Suppressor macrophage treated with lipopolysaccharide for 1 hour (primary cell): ENCODE results near the gene HJURP.

Experiments used
- DNase-seq, 3 donors: peaks; one replicate each; pipeline ENCODE4 v3.0.0-alpha.2; 2020 to 2022

HJURP gene

DNA sequence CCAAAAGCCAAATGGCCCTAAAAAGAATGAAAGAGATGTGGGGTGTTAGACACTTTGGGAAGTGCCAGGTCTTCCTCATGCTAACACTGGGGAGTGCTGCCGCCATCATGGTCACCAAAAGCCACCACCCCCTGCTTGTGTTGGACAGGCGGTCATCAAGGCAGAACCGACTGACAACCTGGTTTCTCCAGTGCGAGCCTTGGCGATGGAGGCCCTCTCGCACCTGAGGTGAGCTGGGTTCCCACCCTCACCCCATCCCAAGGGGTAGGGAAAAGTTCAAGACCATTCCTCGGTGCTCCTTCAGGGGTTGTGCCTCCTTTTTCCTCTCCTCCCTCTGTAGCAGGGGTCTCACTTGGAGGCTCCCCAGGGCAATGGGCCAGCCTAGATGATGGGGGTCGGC, 42.6 kb downstream of the HJURP start:
- DNase-seq: no peak

DNA sequence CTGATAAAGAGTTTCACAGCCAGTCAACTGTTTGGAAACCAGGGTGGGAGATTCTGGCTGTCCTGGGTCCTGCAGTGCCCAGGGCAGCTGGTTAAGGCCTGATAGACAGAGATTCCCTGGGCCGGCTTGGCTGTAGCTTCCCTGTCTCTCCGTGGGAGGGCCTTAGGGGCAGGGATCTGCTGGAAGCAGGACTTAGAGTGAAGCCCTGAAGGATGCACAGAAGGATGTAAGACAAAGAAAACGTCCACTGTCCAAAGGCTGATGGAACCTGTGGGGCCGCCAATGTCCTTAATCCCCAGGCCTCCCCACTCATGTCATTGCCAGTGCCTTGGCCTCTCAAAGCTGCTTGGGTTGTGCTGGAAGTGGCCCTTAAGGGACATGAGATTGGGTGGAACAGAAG, 43.2 kb downstream of the HJURP start:
- no peak for DNase-seq

DNA sequence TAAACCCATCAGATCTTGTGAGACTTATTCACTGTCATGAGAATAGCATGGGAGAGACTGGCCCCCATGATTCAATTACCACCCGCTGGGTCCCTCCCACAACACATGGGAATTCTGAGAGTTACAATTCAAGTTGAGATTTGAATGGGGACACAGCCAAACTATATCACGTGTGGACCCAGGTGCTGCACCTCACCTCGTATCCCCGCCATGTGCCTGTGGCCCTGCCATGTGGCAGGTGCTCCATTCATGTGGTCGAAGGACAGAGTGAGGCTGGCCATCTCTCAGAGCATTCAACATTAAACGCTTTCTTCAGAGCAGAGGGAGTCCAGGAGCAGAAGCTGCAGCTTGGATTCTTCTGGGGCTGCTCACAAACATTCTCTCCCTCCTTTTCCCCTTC, 44.0 kb downstream of the HJURP start:
- DNase-seq: peak in 1 of 3 donors; percentile 12

DNA sequence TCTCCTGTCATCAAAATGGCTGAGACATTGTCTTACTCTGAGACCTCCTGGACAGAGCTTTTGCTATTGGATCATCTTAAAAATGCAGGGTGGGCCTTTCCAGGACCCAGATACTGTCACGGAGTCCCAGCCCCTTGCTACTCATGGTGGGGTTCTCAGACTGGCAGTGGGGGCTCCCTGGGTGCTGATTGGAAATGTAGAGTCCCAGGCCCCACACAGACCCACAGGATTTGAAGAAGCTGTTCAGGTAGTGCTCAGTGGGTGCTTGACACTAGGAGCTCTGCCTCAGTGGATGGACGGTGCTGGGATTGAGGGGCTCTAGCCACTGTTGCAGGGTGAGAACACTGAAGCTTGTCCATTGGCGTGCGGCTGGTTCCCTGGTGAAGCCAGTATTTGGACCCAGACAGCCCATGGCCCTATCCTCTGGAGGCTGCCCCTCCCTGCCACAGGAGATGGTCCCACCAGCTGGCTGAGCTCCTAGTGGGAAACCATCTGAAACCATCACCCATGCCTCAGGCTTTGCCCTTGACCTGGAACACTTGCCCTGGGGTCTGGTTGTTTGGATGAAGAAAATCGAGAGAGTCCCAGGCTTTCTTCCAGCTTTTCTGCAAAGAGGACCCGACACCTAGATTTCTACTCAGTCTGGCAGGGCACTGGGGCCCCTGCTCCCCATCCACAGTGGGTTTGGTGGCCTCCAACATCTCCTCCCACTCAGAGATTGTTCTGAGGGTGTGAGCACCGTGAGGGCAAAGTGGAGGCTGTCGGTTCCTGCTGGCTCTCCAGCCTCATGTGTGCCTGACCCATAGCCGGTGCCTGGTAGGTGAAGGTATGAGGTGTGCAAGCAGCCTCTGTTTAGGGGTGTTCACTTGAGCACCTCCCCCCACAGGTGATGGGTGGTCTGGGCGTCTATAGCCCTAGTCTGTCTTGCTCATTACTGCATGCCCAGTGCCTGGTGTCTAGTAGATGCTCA, 46.1 kb downstream of the HJURP start:
- DNase-seq: no peak

DNA sequence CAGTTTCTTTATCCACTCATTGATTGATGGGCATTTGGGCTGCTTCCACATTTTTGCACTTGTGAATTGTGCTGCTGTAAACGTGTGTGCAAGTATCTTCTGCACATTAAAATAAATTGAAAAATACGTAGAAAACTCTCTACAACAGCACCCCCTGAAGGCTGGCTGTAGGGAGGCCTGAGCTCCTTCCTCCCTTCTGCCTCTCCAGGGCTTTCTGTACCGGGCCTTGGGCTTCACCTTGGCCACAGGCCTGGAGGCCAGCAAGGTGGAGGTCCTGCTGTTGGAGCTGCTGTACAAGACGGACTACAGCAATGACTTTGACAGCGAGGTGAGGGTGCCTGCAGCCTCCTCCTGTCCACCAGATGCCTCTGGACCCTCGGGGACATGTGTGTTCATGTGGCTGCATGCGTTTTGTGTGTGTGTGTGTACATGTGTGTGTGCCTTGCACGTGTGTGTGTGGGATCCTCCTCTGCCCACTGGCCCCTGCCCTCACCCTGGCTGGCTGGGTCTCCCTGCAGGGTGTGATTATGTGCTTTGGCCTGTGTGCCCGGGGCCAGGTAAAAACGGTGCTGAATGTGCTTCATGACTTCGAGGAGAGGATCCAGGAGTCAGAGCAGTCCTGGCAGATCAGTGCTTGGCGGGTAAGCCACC, 47.0 kb downstream of the HJURP start:
- no peak for DNase-seq

DNA sequence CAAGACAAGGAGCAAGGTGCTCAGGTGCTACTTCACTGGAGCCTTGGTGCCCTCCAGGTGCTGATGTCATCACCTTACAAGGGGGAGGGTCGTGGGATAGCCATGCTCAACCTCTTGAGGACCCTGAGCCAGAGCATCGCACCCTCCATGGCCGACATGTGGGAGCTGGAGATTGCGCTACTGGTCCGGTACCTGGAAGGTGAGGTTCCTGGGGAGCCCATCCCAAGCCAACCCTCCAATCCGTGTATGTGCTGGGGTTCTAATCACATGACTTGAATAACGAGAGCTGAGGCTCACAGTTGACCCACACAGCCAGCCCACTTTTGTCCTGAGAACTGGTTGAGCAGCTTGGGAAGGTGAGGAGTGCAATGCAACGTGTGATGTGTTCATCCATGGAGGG, 50.3 kb downstream of the HJURP start:
- no peak for DNase-seq

DNA sequence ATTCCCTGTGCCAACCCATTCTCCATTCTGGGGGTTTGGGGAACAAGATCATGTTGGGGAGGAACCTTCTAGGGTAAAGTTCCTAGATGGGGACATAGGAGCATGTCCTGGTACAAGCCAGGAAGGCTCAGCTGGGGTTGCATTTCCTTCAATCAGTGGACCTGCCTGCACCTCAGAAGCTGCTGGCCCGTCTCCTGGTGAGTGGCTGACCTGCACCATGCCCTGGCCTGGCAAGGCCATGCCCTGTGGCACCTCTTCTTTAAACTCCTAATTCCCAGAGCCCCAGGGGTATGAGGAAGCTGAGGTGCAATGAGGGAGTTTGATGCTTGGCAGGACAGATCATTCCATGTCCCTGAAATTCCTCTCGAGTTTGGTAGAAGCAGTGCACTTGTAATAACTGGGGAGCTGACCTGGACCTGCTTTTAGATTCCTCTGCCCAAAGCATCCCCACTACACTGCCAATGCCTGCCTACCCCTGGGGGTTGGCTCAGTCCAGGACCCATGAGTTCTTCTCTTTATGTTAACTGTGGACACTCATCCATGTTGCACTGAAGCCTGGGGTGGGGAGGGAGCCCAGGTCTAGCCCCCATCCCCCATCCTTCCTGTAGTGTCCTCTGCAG, 50.9 kb downstream of the HJURP start:
- no peak for DNase-seq

DNA sequence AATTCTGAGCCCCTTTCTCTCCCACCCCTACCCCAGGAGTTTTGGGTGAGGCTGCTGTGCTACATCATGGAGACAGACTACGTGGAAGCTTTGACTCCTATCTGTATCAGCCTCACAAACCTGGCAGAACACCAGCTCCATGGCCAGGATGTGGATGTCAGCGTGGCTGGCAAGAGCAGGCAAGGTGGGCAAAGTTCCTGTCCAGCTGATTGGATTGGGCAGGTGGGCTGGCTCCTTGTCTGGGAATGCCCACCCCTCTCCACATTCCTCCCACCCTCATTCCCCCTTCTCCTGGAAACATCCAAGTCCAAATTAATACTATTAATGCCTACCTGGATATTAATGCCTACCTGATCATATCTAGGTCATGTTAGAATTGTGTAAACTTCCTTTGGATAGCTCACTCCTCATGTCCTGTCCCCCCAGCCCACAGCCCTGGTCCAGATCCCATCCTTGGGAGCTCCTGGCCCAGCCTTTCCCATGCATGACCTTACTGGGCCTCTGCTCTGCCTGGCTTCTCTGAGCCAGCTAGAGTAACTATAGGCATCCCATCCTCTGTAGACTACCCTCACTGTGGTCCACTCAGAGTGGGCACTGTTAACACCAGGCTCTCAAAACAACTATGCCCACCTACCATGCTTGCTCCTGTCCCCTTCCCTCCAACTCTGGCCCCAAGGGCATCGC, 52.1 kb downstream of the HJURP start:
- DNase-seq: no peak

DNA sequence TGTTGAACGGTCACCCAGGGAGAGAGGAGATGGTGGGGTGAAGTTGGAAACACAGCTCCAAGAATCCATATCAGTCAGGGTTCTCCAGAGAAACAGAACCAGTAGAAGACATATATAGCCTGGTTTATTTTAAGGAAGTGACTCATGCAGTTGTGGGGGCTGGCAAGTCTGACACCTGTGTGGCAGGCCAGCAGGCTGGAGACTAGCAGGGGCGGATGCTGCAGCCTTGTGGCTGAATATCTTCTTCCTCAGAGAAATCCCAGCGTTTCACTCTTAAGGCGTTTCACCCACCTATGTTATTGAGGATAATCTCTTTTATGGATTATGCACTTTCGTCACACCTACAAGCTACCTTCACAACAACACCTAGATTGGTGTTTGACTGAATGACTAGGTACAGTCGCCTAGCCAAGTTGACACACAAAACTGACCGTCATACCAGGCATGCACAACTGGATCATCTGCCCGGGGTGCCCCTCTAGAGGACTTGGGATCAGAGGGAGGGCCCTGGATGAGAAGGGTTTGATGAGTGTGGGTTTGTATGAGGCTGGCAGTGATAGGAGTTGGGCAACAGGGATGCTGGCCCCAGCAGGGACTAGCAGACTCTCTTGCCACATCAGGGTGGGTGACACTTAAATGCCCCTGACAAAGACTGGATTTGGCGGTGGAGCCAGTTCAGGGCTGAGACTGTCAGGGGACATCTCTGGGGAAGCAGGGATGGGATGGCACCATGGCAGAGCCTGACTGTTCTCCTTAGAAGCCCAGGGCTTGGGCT, 52.8 kb downstream of the HJURP start:
- DNase-seq: no peak

DNA sequence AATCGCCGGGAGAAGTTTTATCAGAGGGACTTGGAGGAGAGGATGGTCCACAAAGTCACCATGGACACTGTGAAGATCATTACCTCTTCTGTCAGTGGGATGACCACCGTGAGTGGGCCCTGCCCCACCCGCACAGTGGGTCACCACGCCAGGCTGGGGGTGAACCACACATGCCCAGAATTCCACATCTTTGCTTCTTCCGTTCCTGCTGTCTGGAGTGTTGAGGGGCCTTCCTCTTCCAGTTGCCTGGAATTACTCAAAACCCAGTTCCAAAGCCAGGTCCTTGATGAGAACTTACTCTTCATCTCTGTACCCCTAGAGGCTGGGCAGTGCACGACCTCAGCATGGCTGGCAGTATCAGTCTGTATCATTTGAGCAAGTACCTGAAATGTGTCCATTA, 54.1 kb downstream of the HJURP start:
- no peak for DNase-seq

DNA sequence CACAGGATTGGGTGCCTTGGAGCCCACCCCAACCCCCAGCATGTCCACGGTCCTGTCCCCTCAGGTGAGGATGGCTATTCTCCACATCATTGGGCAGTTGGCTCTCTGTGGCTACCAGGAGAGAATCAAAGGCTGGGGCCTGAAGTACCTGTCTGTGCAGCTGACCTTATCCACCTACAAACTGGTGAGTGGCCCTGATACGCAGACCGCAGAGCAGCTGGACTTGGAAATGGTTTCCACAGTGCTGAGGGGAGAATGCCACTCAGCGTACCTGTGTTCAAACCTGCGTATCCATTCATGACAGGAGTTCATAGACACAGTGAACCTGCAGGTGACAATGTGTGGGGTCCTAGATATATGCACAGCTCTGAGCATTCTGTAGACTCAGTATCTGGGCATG, 54.6 kb downstream of the HJURP start:
- DNase-seq: no peak

DNA sequence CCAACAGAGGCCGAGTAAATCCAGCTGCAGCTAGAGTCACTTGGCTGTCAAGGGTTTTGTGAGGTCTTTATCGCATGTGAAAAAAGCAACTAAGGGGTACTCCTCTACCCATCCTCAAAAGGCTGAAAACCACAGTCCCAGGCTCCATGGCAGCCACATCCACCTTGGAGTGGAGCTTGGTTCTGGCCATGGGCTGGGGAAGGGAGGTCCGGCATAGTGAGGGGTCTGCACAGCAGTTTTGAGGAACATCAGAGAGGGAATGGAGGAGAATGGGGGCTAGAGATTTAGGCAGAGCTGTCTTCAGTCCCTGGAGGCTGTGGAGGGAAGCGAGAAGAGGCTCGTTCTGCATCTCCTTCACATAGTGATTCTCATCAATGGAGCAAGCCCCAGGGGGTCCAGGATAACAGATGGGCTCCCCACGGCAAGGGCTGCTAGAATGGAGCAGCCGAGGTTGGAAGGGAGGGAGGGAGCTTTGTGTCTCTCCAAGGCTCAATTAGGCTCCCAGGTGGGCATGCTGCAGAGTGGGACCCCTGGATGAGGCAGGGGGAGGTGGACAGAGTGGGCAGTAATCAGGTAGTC, 55.2 kb downstream of the HJURP start:
- DNase-seq: no peak

DNA sequence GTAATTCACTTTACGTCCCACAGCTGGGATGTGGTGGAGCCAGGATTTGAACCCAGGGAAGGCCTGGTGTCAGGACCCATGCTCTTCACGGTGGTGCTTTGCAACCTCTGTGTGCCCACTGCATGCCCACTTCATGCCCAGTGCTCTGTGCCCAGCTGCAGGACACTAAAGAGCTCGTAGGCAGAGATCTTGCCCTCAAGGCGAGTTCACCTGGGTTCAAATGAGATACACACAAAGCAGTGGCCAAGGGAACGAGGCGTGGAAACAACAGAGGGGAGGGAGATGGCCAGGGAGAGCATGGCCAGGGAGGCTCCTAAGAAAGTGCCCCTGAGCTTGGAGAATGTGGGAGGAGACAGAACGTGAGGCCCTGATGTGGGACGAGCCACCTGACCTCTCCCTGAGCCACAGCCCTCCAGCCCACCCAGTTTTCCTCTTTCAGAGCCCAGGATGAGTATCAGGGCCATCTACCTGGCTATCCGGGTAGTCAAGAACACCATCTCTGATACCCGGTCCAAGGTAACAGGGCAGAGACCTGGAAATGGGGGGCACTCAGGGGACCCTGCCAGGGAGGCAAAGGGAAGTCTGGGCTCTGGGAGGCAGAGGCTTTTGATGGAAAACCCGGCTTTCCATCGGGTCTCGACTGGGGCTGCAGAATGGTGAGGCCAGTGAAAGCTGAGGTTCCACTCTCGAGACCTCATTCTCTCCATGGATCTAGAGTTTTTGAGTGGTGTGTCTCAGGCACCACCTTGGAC, 55.8 kb downstream of the HJURP start:
- DNase-seq: no peak

DNA sequence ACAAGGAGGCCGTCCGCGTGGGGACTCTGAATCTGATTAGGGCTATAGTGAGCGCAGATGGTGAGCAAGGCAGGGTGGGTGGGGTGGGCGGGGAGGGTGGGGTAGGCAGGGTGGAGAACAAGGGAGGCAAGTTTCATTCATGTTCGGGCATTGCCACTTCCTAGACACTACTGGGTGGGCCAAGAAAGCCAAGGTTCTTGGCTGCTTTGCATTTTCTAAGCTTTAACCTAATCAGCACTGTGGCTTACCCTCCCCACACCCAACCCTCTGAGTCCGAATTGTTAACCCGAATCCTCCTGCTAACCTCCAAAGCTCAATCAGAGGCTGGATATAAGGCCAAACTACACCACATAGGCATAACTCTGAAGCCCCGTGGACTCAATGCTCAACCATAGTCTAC, 58.1 kb downstream of the HJURP start:
- no peak for DNase-seq

DNA sequence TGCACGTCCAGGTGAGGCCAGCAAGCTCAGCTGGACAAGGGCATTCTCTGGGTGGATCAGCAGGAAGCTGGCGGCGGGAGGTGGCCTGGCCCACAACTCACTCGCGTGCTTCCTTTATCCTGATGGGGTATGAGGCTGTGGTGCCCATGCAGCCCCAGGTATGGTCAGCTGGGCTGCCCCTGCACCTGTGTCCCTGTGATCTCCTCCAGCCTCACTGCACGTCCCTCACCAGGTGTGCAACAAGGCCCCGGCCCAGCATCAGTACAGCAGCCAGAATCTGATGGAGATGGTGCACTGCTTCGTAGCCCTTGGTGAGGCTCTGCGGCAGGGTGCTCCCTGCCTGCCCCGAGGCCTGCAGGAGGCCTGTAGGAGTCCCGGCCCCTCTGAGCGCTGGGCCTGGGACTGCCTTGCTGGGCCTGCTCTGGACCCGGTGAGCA, 58.6 kb downstream of the HJURP start:
- no peak for DNase-seq

DNA sequence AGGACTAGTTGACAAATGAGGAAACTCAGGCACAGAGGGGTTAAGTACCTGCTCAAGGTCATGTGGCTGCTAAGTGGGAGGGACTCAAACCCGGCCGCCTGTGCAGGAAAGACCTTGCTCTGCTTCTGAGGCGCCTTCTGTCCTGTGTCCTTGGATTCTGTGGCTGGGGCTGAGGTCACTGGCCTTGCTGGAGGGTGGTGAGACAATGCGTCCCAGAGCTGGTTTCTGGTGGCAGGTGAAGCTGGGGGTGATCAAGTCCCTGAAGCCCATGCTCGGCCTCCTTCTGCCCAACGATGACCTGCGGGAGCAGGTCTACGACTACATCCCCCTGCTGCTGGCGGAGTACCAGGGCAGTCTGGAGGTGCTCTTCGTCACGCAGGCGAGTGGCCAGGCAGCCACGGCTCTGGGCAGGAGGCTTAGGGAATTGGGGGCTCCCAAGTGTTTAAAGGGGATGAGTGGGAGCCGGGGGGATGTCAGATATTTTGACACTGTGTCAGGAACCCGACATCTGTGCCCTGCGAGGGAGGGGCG, 60.1 kb downstream of the HJURP start:
- DNase-seq: no peak

DNA sequence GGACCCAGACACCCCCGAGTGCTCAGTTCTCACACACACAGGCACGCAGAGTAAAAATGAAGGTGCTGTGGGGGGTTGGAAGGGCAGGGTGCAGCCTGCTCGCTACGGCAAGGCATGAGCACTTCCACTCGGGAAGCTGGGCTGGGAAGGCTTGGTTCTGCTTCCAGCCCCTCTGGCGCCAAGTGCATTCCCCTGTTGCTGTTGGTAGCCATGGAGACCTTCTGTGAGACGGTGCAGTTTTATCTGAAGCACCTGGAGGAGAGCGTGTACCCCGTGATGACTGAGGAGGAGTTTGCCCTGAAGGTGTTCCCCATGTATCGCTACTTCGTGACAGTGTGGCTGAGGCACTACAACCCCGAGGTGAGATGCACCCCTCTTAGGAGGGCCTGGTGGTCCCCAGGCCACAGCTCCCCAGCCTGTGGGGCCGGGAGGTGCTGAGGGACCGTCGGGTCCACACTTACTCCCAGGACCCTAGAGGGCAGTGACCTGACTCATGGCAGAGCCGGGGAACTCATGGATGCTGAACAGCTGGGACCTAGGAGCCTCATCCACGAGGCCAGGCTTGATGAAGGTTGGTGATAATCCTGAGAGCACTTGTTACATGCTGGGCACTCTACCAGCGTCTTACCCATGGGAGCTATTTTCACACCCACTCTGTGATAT, 60.7 kb downstream of the HJURP start:
- DNase-seq: no peak

DNA sequence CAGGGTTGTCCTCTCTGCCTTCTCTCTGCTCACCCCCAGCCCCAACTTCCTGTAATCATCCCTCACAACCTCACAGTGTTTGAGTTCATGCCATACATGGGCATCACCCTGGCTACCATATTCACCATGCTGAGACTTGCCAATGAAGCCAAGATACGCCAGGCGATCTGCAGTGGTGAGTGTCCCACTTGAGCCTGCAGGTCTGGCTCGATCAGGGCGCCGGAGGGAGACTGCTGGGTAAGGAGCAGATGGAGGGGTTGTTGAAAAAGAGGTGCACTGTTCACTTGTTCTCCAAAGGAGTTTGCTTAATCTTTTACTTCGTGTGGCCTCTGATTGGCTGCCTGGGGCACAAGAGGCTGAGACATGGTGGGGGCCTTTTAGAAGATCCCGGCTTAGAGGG, 61.6 kb downstream of the HJURP start:
- DNase-seq: no peak

DNA sequence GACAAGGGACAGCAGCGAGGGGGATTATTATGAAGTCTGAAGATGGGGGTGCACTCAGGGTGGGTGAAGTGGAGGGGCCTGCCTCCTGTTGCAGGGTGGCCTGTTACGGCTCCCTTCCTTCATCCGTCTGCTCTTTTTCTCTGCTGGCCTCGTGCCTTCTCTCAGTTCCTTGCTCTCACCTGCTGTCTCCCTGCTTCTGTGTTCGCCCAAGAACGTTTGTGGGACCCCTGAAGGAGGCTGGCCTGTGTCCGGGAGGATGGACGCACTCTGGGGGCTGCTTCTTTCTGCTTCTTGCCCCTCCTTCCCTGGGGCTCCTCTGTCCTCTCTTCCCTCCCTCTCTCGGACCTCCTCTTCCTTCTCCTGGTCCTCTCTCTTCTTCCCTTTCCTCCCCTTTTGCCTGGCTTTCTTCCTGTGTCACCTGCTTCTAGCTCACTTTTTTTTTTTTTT, 62.4 kb downstream of the HJURP start:
- DNase-seq: no peak

DNA sequence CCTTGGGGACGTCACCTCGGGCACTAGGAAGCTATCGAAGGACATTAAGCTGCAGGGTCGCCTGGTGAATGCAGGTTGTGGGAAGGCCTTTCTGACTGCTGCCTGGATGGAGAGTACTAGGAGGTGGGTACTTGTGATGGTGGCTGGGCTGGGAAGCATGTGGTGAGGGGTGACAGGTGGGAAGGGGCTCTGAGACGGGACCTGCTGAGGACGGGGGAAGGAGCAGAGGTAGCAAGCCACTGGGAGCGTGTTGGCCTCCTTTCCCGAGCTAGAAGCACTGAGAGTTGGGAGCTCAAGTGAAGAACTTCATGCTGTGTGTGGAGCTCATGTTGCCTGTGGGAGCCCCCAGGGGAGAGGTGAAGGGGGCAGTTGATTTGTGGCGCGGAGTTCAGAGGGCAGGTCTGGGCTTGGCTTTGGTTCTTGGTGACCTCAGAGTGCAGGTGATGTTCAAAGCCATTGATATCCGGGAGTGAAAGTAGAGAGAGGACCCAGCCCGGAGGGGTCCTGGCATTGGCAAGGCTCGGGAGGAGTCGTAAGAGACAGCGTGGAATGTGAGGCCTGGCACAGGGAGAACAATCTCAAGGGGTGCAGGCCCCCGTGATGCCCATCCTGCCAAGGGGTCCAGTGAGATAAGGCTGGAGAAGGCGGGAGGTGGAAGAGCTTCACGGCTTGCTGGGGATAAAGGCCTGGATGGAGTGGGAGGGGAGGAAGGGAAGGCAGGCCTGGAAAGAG, 63.0 kb downstream of the HJURP start:
- DNase-seq: no peak
